Stimulated activated CD4-positive, alpha-beta T cell treated with anti-CD3 and anti-CD28 coated beads, Interleukin-1b, Interleukin-23, amount 100 ng/mL, for 1 hour (primary cell): ENCODE results near the gene CSNK1G2.

ENCODE experiments used
- DNase-seq, 2 donors: peaks; one replicate each; pipeline ENCODE4 v3.0.0-alpha.2; 2020; ENCODE audit warnings: low read depth in 2 of 2

The CSNK1G2 gene

DNA sequence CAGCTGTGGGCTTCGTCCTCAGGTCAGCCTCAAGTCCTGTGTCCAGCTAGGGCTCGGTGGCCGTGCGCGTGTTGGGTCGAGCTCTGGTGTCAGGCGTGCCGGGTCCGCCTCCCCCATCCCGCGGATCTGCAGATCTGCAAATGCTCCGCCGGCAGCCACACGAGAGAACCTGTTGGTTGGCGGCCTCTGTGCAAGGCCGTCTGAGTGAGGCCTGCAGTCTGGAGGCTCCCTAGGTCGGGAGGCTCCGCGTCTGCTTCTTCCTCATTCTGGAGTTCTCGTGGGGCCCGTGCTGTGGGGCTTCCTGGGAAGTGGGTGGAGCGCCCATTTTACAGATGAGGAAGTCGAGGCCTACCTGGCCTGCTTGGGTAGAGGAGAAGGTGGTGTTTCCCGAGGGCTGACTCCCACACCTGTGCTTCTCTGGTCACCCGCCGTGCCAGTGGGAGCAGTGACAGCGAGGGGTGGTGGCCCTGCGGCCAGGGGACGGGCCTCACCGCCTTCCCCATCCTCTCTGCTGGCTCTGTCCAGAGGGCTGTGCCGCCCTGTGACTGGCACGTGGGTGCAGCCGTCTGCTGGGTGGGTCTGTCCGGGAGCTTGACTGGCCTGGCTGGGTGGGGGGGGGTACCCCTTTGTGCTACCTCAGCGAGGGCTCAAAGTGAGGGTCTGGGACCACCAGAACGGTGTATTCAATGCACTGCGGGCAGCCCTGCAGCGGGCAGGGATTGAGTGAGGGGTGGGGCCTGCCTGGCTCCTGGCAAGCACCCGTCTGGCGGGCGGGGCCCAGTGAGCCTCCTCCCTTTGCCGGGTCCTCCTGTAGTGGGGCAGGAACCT, 3.3 kb downstream of the CSNK1G2 start:
- no peak for DNase-seq

DNA sequence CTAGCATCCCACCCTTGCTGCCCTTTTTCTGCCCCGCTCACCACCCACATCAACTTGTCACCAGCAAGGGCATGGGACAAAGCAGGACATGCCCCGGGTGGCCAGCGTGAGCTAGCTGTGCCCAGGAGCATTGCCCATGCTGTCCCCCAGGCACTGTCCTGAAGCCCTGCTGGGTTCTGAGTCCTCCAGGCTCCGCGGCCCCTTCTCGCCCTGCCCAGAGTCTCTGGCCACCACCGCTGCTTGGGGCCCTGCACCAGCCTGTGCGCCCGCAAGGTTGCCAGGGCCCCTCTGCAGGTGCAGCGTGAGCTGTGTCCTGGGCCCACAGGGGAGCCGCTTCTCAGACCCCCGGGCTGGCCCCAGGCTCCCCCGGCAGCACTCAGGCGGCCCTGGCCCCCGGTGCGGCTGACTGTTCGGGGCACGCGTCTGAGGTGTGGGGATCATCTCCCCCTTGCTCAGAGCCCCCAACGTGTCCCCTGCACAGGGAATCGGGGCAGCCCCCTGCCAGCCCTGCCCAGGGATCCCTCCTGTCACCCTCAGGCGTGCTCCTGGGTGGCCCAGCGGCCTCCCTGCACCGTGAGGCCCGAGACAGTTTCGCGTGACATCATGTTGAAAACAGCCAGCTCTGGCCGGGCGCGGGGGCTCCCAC, 4.1 kb downstream of the CSNK1G2 start:
- no peak for DNase-seq

DNA sequence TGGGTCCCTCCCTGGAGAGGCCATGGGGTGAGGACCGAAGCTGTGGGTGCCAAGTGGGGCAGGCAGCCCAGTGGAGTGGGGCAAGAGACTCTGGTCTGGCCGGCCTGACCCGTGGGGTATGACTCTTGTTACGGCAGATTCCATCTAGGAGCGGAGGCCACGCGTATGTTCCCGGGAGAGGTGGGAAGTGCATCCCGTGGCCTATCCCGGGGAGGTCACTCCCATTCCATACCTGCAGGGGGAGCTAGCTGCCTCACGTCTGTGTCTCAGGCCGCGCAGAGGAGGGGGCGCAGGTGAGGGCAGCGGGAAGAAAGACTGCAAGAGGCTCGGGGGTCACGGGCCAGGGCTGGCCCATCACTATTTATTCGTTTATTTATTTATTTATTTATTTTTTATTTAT, 4.9 kb downstream of the CSNK1G2 start:
- DNase-seq, result no peak

DNA sequence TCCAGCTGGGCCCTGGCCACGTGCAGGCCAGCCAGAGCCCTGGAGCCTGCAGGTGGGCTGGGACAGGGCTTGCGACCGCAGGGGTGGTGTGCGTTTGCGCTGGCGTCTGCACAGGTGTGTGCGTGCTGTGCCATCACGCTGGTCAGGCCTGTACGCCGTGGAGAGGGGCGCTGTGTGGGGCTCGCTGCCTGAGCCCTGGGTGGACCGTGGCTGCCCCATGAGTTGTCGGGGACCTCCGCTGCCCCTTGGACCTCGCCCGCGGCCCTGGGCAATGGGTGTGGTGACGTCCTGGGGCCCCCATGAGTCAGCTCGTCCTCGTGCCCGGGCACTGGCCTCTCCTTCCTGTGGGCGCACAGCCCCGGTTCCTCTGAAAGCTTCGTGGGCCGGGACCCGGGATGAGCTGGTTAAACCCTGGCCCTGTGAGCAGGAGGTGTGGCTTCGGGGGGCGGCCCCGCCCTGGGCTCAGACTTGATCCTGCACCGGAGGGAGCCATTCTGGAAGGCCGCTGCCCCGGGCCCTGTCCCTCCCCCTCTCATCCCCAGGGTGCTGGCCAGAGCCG, 6.8 kb downstream of the CSNK1G2 start:
- DNase-seq, result no peak

DNA sequence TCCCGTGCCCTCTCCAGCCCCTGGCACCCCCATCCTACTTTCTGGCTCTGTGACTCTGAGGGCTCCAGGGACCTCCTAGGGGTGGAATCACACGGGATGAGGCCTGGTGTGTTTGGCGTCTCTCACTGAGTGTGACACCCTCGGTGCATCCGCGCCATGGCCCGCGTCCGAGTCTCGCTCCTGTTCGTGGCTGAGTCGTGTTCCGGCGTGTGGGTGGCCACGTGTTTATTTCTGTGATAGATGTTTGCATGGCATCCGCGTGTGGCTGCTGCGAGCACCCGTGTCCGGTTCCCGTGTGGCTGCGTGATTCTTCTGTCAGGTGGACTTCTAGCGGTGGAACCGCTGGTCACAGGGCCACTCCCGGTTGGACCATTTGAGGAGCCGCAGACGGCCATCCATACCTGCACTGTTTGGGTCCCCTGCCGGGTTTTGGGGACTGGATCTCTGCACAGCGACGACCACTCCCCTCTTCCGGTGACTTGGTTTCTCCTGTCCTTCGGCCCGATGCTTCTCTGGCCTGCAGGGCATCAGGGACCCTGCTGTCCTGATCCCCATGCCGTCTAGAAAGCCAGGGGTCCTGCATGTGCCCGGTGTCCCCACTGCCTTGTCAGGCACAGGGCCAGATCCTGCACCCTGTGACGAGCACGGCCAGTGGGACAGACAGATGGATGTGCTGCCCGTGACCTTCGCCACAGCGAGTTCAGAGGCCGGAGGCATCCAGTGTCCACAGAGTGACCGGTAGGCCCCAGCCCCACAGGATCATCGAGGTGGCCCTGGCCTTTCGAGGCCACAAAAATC, 8.5 kb downstream of the CSNK1G2 start:
- no peak for DNase-seq

DNA sequence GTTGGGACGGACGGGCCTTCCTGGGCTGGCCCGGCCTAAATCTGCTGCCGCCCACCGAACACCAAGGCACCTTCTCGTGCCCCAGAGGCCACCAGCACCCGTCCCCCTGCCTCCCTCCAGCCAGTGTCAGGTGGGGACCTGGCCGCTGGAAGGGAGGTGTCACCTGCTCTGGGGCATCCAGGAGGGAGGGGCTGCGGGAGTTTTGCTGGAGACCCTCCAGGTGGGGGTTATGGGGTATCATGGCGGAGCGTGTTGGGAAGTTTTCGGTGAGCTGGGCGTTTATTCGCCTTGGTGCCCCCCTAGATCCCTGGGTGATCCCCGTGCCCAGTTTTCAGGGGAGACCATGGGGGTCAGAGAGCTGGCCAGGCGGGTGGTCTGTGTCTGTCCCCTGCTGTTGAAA, 9.7 kb downstream of the CSNK1G2 start:
- no peak for DNase-seq

DNA sequence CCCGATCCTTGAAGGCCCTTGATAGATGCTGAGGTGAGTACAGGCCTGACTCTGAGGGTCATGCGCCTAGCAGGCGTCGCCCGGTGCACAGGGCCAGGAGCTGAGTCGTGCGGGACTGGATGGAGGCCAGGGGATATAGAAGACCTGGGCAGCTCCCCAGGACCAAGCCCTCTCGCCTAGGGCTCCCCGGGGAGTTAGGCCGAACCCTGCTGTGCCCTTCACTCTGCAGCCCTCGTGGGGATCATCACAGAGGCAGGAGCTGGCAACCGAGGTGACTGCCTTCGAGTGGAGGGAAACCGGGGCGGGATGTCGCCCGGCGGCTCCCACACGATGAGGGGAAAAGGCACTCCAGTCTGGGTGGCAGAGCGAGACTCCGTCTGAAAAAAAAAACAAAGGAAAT, 11.7 kb downstream of the CSNK1G2 start:
- DNase-seq, result no peak

DNA sequence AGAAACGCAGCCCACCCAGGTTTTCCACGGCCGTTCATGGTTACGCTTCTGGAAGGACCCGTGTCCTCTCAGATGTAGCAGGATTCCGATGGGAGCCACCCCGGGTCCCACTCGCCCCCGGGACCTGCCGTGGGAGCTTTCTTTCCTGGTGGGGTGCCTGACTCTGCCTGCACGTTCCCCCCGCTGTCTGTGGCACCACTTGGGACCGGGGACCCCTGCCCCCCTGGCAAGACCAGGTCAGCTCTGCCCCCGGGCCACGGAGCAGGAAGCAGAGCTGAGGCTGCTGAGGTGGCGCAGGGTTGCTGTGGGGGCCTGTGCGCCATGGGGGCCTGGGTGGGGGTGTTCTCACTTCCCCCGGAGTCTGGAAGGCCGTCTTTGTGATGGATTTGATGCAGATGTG, 12.1 kb downstream of the CSNK1G2 start:
- DNase-seq, result no peak

DNA sequence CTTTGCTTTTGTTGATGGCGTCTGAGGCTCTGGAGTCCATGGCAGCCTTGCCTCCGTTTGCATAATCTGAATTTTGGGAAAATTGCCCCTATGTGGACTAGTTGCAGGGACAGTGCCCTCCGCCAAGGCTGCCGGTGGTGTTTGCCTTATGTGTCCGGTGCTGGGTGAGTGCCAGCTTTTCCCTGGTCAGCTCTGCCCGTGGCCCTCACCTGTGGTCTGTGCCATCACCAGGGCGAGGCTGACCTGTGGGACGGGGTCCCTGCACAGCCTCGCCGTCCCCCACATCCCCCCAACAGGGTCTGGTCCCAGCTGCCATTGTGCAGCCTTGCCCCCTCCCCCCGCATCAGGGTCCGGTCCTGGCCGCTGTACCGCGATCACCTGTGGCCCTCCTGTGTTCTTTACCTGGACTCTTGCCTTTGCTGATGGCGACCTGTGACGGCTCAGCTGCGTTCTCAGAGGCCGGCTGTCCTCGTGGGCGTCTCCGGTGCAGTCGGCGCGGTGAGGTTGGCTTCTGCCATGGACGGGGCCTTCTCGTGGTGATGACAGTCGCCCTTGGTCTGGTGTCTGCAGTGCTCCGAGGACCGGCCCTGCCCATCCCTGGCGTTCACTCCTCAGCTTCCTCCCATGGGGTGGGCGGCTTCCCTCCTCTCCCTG, 12.6 kb downstream of the CSNK1G2 start:
- DNase-seq, result no peak

DNA sequence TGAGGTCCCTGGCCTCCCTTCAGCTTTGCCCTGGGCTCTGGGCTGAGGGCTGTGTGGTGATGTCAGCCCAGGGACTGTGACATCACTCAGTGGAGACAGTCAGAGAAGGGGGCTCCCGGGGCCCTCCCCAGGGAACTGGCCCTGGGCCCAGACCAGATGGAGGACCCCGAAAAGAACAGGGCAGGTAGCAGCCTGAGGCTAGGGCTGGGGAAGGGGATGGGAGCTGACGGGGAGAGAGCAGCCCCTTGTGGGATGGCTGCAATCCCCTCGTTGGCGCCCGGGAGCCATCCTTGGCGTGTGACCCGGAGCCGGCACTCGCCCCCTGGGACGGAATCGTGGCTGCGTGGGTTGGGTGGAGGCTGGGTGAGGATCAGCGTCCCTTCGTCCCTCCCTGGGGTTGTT, 13.6 kb downstream of the CSNK1G2 start:
- DNase-seq, result no peak

DNA sequence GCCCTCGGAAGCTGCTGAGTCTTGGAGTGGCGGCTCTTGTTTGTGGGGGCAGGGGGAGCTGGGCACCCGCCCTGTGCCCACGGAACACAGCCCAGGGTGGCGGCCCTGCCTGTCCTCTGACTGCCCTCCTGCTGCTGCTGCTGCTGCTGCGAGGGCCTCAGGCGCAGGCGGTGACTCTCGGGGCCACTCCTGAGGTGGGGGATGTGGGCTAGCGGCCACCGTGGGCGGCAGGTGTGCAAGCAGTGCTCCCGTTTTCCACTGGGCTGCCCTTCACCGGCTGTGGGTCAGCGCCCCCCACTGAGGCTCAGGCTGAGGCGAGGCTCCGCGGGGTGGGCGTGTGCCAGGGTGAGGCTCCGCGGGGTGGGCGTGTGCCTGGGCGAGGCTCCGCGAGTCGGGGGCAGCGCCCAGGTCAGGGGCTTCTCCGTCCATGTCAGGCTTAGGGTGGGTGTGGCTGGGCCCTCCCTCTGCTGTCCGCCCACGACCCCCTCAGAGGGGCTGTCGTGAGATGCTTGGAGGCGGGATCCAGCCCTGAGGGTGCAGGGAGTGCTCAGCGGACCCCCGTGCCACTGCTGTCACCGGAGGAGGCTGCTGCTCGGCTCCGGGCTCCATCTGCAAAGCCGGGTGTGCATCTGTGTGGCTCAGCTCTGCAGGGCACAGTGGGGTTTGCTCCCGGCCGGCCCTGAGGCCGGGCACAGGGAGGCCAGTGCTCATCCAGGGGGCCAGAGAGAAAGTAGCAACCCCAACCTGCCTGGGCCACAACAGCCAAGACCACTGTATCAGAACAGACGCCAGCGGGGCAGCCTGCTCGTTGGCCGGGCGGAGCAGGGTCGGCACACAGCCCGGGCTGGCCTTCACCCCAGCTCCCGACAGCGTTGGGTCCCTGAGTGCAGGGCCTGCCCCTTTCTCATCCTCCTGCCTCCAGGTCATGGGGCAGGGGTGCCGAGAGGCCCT, 14.5 kb downstream of the CSNK1G2 start:
- DNase-seq, result no peak

DNA sequence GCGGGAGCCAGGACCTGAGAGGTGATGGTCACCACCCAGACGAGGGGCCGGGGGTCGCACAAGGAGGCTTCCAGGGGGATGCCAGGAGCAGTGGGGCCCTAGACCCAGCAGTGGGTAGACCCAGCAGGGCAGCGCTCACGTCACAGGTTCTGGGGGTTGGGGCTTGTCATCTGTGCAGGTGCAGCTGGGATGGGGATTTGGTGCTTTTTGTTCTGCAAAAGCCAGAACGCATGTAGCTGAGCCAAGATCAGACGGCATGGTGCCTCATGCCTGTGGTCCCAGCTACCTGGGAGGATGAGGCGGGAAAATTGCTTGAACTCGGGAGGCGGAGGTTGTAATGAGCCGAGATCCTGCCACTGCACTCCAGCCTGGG, 15.1 kb downstream of the CSNK1G2 start:
- DNase-seq, result no peak

DNA sequence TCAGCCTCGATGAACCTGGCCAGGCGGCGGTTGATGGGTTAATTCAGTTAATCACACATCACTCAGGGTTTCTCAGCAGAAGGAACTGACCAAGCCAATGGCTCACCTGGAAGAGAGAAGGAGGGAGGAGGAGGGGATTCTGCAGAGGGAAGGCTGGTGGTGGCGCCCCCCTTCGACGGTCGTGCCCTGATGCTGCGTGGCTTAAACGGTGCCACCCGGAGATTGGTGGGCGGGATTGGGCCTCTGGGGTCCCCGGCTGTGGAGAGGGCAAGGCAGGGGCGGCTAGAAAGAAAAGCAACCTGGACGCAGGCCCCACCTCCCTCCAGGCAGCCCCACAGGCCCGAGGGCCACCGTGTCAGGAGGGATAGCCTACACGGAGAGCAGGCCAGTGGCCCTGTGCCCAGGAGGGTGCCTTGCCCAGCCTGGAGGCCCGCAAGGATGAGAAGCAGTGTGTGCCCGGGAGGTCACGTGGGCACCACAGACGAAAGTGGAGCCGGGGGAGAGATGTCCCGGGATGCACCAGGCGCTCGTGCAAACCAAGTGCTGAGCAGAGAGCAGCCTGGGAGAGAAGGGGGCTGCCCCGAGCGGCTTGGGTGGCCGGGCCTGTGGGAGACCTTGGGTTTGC, 16.0 kb downstream of the CSNK1G2 start:
- DNase-seq, result no peak

DNA sequence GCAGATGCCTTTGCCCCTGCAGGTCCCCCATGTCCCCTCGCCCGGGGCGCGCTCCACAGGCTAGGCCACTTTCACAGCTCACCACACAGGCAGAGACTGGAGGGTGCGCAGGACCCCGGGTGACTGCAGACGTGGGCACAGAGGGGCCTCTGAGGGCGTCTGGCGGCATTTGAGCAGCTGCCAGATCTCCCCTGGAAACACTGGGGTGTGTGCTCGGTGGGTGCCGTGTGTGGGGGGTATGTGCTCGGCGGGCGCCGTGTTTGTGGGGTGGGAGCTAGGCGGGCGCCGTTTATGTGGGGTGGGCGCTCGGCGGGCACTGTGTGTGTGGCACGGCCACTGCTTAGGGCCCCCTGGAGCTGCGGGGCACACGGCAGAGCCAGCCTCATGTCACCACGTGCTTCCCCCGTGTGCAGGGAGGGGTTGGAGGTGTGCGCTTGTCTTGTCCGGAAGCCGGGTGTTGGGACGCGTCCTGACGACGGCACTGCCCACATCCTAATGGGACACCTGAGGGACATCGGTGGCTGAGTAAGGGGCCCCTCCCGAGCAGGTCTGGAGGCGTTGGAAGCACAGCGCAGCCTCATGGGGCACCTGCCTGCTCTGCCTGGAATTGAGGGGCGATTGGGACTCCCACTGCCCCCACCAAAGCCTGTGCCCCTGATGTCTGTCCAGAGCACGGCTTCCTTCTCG, 16.7 kb downstream of the CSNK1G2 start:
- DNase-seq, result no peak

DNA sequence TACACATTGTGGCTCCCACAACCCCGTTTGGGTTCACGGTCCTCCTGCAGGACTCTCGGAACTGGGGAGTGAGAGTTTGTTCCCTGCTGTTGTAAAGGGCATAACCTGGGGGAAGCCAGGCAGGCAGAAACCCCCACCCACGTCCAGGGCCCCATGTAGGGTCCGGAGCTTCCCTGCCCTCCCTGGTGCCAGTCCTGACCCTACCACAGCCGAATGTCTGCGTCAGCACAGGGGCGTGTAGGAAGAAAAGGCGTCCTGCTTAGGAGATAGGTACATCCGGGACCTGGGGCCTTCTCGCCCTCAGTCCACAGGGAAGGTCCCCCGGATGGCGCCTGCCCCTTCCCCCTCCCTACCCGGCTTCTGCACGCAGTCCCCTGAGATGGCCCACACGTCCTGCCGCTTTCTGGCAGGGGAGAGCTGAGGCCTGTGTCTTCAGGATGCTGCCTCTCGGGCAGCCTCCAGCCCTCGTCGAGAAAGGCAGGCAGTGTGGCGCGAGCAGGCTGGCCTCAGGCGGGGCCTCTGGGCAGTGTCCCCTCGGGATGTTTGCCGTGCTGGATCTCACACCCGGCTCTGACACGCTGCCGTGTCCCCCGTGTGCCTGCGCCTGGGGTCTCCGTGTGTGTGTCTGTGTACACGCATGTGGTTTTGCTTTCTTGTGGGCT, 19.1 kb downstream of the CSNK1G2 start:
- DNase-seq, result no peak

DNA sequence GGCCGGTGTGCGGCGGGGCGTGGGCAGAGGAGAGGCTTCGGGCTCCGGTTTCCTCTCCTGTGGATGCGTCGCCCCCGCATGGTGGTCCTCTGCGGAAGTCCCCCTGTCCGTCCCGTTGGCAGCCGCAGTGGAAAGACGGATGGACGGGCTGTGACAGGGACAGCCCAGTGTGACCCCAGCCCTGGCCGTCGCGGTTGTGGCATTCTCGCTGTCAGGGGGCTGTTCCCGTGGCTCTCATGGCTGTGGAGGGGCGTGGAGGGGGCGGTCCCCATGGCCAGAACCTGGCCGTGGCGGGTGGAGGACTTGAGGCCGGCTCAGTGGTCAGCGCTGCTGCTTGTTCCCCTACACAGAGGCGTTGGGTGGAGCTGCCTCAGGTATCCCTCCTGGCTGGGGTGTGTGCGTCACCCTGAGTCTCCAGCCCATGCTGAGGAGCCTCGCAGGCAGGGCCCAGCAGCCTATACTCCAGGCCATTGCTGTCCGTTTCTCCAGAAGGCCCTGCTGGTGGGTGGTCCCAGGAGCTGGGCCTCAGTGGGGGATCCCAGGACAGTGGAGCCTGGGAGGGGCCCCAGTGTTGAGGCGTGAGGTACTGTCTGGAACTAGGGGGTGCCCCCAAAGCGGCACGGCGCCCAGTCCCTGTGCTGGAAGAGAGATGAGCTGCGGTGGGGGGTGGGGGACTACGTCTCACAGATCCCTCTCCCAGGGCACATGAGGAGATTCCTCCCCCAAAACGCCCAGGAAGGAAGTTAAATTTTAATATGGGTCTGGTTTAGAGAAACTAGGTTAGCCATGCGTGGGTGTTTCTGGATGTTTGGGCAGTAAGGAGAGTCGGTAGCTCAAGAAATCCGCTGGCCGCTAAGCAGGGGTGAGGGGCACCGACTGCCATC, 20.3 kb downstream of the CSNK1G2 start:
- no peak for DNase-seq

DNA sequence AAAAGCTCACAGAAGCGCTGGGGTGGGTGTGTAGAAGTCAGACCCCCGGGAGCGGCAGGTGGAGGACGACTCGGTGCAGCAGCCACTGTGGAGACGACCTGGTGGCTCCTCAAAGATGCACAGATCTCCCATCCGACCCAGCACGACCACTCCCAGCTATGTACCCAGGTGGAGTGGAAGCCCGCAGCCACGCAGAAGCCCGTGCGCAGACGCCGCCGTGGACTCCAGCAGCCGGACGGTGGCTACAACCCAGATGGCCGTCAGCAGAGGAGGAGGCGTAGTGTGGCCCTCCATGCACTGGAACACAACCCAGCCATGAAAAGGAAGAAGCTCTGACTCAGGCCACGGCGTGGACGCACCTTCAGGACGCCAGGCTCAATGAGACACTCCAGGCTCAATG, 21.7 kb downstream of the CSNK1G2 start:
- DNase-seq, result no peak

DNA sequence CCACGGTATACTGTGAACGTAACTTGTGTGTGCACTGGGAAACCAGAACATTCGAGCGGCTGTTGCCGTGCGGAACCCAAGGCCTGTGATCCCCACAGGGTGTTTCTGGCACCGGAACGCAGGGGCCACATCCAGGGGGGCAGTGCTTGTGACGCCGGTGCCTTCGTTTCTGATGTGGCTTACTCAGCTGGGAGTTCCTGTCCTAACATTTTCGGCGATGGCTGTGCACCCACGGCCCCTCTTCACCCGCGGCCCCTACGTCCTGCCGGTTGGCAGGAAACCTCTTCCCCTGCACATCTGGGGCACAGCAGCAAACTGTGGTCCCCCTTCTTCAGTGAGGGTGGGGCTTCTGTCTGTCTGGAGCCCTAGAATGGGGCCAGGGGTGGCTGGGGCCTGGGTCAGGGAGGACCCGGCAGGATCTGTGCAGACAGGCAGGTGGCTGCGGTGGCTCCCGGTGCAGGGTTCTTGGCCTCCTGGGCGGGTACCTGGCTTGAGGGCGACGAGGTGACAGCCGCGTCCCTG, 26.2 kb downstream of the CSNK1G2 start:
- DNase-seq, result no peak
